ENCODE data around the gene PHF2.
A peak's percentile ranks its signal among the peaks of the same experiment; 100 is the strongest.

PHF2 gene

DNA sequence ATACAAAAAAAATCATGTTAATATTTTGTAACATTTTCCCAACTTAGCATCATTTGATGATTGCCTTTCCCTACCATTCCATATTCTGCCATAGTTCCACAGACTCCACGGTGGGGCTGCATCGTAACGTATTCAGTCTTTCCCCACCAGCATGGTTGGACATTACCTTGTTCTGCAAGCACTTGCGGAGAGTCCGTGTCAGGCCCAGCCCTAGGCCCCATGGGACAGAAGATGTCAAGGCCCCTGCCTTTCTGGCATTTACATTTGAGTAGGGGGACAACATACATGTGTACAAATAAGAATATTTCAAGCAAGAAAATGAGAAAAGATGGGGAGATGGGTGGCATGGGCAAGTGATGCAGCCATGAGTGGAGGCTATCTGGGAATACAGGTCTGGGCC lies 8.2 kb upstream of the PHF2 start:
- DNase-seq (ENCODE audit: low spot score) = no peak

DNA sequence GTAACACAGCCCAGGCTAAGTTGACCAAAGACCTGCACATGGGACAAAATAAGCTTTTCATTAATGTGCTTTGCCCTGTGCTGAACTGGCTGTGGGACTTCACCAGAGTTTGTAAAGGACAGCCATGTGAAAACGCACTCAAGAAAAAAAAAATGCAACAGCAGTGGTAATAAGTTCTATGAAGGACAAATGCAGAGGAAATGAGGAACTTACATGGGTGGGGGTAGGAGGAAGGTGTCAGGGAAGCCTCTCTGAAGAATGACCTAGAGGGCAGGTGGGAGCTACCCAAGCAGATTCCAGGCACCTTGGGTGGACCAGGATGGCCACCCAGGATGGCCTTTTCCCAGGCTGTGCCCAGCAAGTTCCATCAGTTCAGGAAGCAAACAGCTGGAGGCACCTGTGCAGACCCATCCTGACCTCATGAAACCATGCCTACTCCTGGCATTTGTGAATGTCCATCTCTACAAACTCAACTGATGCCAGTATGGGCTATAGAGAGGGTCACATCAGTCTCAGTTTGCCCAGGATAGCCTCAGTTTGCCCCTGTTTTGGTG lies 6.7 kb upstream of the PHF2 start:
- DNase-seq (ENCODE audit: low spot score) = no peak

DNA sequence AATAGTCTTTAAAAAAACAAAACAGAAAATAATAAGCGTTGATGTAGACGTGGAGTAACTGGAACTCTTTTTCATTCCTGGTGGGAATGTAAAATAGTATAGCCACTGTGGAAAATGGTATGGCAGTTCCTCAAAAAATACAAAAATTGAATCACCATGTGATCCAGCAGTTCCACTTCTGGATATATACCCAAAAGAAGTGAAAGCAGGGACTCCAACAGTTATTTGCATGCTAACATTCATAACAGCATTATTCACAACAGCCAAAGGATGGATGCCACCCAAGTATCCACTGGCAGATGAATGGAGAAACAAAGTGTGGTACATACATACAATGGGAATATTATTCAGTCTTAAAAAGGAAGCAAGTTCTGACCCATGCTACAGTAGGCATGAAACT lies 4.2 kb upstream of the PHF2 start:
- DNase-seq (ENCODE audit: low spot score) = no peak

DNA sequence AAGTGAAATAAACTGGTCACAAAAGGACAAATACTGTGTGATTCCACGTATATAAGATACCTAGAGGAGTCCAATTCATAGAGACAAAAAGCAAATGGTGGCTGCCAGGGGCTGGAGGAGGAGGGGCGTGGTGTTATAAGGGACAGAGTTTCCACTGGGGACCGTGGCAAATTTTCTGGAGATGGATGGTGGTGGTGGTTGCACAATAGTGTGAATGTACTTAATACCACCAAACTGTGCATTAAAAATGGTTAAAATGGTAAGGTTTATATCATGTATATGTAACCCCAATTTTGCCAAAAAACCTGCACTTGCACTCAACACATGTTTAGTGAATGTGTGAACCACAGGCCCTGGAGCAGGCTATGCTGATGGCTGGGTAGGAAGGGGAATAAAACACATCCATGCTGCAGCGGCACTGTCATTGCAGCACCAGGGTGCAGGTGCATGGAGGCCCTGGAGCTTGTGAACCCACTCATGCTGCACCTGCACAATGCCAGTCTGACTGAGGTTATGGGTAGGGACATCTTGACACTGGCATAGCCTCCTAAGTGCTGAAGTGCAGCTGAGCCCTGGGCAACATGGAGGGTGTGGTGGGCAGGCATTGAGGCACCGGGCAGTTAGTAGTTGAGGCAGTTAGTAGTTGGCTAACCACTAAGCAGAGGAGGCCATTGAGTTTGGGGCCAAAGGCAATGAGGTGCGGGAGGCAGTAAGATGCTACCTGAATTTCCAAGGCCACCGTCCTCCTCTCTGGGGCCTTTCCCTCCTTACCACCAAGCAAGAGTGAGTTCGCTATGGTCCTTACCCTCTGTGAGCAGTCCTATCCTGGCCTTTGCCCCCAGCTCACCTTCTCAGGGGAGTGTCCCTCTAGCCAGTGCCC lies 3.5 kb upstream of the PHF2 start:
- no peak for DNase-seq (ENCODE audit: low spot score)

DNA sequence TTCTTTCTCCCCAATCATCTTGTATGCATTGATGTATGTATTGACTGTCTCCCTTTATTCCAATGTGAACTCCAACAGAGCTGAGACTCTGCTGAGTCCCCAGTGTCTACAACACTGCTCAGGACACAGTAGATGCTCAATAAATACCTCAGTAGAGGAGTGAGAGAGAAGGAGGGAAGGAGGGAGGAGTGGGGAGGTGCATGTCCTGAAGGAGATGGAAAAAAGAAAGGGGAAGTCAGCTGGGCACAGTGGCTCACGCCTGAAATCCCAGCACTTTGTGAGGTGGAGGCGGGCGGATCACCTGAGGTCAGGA lies 2.9 kb upstream of the PHF2 start:
- DNase-seq (ENCODE audit: low spot score) = no peak

DNA sequence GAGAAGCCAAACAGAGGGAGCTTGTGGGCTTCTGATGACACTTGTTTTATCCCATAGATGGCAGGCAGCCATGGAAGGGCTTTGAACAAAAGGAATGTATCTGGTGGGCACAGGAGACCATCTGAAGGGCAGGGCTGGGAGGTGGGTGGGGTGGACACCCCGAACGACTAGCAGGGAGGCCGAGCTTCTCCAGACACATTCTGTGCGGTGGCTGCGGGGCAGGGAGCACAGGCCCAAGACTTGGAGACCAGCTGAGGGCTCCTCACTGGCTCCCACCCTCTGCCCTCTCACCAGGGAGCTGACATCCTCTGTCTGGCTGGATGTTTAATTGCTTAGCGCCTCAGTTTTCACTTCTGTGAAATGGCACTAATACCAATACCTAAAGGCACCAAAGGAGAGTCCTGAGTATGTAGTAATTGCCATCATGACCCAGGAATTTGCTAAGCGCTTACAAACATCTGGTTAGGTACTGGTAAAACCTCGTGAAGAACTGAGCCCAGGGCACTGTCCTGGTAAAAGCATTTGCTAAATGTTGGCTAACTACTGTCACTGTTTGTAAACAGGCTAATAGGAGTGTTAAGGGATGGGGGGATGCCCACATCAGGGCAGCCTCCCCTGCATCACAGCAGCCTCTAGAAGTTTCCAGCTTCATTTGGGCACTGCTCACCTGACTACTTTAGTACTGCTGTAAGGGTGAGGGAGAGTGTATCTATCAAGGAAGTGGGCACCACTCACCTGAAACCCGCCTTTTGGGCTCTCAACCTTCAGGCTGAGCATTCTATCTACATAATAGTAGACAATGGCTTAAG lies 2.1 kb upstream of the PHF2 start:
- no peak for DNase-seq (ENCODE audit: low spot score)

DNA sequence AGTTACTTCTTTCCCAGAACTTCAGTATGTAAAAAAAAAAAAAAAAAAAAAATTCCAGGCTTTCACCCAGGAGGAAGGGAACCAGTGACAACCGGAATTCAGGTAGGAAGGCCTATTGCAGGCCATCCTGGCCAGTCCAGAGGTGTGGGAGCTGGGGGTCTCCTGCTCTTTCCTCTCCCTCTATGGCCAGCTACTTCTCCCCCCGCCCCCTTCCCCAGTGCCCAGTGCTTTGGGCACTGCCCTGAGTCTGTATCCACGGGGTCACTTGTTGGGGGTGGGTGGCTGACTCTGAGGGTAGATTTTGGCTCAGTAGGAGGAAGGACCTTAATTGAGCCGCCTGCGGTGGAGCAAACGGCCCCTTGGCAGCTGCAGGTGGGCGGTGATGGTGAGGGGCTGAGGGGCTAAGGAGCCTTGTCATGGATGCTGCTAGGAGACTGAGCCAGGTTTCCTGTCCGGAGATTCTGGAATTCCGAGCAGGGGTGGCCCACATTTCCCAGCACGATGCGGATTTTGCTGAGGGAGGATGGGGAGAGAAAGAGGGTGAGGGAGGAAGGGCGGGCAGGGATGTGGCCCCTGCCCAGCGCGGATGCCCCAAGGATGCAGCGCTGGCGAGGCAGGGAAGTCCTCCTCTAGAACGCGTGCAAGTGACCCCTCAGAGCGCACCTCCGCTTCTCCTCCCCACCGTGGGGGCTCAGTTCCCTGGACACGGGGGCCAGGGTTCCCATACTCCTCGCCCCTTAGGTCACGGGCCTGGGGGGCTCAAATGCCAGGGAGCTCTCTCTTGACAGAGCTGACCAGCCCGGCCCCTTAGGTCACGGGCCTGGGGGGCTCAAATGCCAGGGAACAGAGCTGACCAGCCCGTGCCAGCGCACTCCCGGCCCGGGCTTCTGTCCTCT lies 1.2 kb upstream of the PHF2 start:
- DNase-seq (ENCODE audit: low spot score) = peak; percentile 26

DNA sequence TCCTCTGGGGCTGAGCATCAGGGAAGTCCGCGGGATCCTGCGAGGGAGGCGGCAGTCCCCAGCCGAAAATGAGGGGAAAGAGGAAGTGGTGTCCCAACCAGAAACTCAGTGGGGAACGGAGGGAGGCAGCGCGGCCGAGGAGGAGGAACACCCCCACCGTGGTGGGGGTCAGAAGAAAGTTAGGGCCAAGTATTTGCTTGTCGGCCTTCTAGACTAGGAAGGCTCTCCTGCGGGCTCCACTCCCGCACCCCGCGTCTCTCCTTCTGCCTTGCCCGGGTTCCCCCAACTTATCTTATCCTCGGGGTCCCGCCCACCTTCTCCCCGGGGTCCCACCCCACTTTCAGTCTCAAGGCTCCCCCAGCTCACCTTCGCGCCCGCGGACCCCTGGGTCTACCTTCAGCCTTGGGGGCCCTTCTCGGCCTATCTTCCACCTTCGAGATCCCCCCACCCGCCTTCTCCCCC lies 557 bp upstream of the PHF2 start:
- peak; percentile 59 for DNase-seq (ENCODE audit: low spot score)

DNA sequence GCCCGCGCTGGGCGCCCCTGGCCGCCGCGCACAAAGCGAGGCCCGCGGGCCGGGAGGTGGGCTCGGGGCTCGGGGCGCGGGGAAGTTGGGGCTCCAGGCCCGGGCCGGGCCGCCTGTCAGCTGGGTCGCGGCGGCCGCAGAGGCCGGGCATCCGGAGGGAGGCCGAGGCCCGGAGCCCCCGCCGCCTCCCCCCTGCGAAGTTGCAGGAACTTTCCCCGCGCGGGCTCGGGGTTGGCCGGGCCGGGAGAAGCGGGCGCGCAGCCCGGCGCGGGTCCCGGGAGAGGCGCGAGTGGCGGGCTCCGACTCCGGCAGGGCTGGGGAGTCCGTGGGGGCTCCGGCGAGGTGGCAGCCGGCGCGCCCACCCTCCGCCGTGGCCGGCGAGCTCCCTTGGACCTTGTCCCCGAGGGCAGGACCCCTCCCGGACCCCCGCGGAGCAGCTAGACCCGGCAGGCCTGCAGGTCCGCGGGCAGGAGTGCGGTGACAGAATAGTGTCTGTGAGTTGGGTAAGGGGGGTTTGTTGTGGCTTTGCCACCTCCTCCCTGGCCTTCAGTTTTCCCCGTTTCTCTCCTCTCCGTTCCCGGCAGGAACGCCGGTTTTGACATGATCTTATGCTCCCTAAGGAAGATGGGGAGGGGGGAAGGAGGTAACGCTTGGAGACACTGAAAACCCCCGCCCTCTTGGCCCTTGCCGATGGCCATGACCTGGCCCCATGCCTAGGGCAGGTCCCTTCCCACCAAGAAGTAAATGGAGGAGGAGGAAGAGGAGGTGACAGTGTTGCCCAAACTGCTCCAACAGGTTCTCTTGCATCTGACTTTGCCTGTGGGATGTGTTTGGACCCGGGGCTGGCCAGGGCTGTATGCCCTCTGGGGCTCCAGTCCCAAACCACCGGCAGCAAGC lies 942 bp downstream of the PHF2 start:
- DNase-seq (ENCODE audit: low spot score) = peak; percentile 81

DNA sequence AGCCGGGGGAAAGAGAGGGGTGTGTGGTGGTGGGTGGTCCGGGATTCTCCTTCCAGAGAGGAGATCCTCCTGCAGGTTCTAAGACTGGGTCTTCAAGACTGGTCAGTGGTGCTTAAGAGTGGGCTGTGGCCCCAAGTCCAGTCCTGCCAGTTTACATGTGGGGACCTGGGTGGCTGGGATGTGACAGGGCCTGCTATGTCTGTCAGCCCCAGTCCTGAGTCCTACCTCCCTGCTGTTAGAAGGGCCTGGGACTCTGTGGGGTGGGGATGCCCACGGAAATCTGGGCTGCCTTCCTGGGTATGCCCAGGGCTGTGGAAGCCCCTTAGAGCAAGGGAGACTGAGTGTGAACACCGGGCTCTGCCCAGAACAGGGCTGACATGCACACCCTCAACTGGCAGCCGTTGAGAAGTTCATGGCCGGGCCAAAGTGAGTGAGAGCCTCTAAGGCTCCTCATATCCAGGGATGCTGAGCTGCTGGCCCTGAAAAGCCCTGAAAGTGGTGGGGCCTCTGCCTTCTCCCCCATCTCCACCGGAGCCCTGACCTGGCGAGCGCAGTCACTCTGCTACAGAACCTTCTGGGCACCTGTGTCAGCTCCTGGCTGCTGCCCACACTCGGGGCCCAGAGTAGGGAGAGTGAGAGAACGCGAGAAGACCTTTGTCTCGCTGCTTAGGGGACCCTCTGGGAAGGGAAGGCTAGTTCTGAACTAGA lies 1.7 kb downstream of the PHF2 start:
- DNase-seq (ENCODE audit: low spot score) = peak; percentile 27

DNA sequence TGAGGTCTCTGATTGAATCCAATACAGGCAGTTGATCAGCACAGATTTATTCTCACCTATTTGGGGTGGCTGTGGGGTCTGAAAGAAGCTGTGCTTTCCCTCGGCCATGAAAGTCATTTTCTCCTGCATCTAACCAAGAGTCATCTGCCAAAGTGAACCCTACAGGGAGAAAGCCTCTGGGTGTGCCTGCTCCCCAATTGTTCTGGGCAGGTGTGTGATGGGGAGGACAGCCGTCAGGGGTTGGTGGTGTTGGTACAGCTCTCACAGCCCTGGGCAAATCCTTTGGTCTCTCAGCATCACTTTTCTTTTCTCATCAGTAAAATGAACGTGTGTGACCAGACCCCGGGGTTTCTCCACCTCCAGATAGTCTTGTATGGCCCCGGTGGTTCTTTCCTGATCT lies 2.5 kb downstream of the PHF2 start:
- peak; percentile 9 for DNase-seq (ENCODE audit: low spot score)

DNA sequence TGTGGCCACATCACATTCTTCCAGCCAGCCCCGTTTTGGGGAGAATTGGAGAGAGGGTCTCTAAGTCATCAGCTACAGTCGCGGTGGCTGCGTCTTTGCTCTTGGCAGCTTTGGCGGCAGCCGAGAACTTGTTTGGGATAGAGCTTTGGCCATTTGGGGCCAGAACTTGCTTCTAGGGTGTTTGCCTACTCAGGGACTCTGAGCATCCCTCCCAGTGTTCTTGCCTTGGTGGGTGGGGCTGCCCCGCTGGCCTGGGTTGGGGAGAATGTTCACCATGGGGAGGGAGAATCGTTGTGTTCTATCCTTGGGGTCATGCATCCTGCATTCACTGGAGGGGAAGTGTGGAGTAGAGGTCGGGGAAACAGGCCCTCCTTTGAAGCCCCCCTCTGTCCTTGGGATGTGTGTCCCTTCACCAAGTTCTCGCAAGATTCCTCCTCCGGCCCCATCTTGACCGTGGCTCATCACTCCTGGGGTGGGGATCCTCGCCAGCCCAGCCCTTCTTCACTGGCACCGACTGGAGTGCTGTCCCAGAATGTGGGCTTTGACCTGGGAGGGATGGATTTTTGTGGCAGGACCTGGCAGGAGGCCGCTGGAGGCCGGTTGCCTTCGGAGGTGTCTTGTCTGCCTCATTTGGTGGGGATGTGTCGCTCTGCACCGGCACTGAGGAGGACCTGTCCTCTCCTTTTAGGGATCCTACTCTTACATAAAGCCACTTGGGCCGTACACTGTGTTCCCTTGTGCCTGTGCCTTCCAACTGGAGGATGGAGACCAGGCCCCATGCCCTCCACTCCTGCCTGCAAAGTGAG lies 3.5 kb downstream of the PHF2 start:
- DNase-seq (ENCODE audit: low spot score) = peak; percentile 14

DNA sequence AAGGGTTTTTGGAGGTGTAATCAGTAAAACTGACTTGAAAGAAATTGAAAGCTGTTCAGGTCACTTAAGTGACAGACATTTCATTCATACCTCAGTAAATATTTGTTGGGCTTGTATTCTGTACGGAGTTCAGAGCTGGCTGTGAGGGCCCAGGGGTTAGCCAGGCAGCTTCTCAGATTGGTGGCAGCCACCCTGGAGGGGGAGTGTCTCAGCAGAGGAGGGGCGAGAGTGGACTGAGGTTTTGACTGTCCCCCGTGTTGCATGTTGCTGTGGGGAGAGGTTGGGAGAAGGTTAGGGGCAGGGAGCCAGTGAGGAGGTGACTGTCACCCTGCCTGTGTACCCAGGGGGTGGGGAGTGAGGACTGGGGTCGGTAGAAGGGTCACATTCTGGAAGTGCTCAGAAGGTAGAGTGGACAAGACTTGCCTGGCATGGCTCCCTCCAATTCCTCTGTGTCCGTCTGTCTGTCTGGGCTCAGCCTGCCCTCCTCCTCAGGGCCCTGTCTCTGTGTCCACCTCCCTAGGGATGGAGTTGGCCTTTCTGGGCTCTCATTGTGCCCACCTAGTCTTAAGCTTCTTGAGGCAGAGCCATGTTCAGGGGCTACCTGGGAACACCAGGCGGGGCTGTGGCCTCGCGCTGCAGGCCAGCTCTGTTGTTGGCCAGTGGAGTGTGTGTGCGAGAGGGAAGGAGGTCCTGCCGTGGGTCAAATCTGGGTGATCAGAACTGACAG lies 4.4 kb downstream of the PHF2 start:
- peak; percentile 12 for DNase-seq (ENCODE audit: low spot score)

DNA sequence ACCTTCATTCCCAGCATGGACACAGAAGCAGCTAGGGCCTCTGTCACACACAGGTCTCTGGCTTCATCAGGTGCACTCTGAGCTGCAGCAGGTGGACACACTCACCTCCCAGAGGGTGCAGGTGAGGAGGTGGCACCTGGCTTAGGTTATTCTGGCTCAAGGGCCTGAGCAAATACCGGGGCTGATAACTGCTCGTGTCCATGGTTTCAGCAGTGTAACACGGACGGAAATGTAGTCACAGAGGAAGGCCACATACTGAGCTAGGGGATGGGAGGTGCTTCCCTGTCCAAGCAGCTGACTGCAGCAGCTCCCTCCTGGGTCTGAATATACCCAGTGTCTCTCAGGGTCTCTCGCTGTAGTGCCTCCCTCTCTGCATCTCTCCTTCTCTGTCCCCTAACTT lies 5.7 kb downstream of the PHF2 start:
- peak; percentile 8 for DNase-seq (ENCODE audit: low spot score)

DNA sequence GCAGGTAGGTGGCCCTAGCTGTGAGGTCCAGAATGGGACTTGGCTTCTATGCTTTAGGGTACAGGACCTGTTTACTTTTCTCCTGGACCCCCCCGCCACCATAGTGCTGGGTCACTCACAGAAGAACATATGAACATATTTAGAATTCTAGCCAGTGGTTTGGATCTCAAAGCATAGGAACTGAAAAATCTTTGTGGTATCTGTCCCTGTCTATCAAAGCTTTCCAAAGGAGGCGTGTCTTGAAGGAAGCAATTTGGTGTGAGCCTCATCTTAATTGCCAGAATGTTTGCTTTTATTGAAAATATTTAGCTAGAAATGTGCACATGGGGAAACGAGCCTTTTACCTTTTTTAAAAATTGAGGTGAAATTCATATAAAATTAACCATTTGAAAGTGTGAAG lies 6.2 kb downstream of the PHF2 start:
- DNase-seq (ENCODE audit: low spot score) = no peak

DNA sequence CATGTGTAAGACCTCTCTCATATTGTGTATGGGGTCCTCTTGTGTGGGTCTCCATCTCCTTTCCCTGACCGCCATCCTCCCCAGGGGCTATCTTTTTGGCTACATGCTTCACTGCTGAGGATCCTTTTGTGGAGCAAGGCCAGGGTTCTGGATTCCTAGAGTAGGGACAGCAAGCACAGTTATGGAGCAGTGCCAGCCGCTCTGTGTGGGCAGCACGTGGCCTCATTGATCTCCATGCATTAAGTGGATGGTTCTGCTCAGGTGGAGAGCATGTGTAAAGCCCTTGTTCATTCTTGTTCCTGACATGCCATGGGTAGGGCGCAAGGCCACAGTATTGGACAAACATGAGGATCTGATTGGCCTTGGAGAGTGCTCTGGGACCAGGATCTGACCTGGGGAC lies 8.9 kb downstream of the PHF2 start:
- DNase-seq (ENCODE audit: low spot score) = peak; percentile 10

DNA sequence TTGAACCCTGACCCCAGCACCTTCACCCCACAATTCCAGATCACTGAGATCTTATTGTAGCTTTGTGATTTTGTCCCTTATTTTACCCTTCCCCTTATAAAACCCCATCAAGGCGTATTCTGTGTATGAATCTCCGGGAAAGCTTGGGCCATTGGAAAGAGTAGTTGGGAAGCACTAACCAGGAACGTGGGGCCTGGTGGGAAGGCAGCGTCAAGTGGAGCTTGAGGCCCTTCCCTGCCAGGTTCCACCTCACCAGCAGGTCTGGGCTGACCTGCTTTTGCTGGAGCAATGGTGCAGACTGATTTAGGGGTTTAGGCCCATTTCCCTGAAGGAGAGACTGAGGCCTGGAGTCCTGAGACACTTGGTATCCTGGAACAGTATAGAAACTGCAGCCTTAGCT lies 9.3 kb downstream of the PHF2 start:
- DNase-seq (ENCODE audit: low spot score) = no peak

DNA sequence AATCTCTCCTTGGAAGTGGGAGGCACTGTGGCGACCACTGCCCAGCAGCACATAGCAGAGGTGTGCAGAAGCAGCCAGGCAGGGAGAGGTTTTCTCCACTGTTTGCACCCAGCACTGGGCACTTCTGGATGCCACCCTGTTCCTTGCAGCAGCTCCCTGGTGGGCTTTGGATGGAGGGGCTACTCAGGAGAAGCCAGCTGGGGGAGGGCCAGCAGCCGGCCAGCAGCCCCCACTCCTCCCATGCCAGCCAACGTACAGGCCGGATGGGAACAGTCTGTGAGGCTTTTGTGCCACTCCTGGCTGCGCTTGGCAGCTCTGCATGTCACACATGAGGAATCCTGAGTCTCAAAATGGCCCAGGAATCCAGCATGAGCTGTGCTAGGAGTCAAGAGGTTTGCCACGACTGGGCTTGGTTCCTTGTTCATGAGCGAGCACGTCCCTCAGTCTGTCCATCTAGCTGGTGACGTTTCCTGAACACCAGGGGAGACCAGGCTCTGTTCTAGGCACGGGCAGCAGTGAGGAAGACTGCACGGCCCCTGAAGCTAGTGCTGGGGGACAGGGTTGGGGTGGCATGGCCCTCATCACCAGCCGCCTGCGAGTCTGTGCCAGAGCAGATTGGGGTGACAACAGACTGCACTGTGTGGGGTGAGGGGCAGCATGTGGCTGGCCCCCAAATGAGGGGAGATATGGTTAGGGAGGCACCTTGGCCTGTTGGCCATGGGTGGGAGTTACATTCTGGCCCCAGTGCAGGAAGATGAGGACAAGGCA lies 10.1 kb downstream of the PHF2 start:
- DNase-seq (ENCODE audit: low spot score) = peak; percentile 13

All from D341Med (cell line).